K562 (cell line): ENCODE results near the gene GRAMD1B. TPM values are rescaled to one million over a fixed set of nuclear protein-coding genes. Genes with fewer than 3 reads are reported as not detected.

Experiments
- ATAC-seq: fragments of 200-7000 bp; cut with Tn5 transposase; 3 replicates; pipeline ENCODE4 v1.9.1; 2020; ENCODE audit warnings: moderate library complexity
- BruUV-seq: library from RNA; stranded (reverse); fragments of 400-500 nt; replicated peaks from 2 replicates; lab custom pipeline; 2021; lab: Mats Ljungman, UMichigan
- CTCF ChIA-PET: fragments of 300-600 bp; formaldehyde crosslinking; extraction: SDS; loops from one replicate; lab custom pipeline; 2021; ENCODE audit warnings: low intra/inter-chr PET ratio; lab: Yijun Ruan, JAX
- POLR2A ChIA-PET: fragments of 300-600, 350-650 bp; sonication (Branson Sonifier 250); formaldehyde crosslinking; extraction: SDS; loops from one replicate; lab custom pipeline; 2021; ENCODE audit warnings: antibody characterized with exemption, inconsistent platforms; lab: Yijun Ruan, JAX
- DNase-seq, 4 experiments: peaks; one replicate each; pipeline versions ENCODE4 v3.0.0 to v3.0.0-alpha.2; 2011 to 2018; ENCODE audit warnings: low spot score in 3 of 4, mixed read lengths in 3 of 4; ENCODE audit errors: extremely low read depth in 1 of 4
- FAIRE-seq: peaks from 2 replicates; lab custom pipeline; 2011; peaks lifted over from hg19 to GRCh38; lab: Jason Lieb, UNC
- H2AFZ ChIP-seq: 2 replicates; pipeline ENCODE4 v1.6.0; 2011; ENCODE audit warnings: low read depth, low read length, control low read depth, inconsistent platforms
- H3K27ac ChIP-seq: fragments of 200-600 bp; 3 replicates; pipeline ENCODE4 v1.8.0; 2011; ENCODE audit warnings: low read depth, mild to moderate bottlenecking, control low read depth, inconsistent platforms, low read length, moderate library complexity, mixed read lengths; ENCODE audit errors: extremely low read depth
- H3K27me3 ChIP-seq, 2 experiments: fragments of 300-600 bp in 1 of 2; 2 replicates in 1 of 2; 3 replicates in 1 of 2; pipeline versions ENCODE4 v1.6.0 to v1.8.0; 2011; ENCODE audit warnings: inconsistent platforms in 2 of 2, low read length in 2 of 2, mild to moderate bottlenecking in 1 of 2, mixed read lengths in 1 of 2, moderate library complexity in 1 of 2; ENCODE audit not compliant: control insufficient read depth in 2 of 2, insufficient read depth in 2 of 2
- H3K36me3 ChIP-seq: fragments of 300-600 bp; 3 replicates; pipeline ENCODE4 v1.8.0; 2011; ENCODE audit warnings: mild to moderate bottlenecking, low read length, inconsistent platforms; ENCODE audit not compliant: control insufficient read depth, insufficient read depth
- H3K4me1 ChIP-seq, 2 experiments: fragments of 200-600 bp in 1 of 2; replicated peaks in 1 of 2; 2 replicates in 1 of 2; 3 replicates in 1 of 2; pipeline versions ENCODE4 v1.5.1 to v1.8.0; 2011; ENCODE audit warnings: inconsistent platforms in 2 of 2, low read length in 2 of 2, mild to moderate bottlenecking in 1 of 2, mixed read lengths in 1 of 2, moderate library complexity in 1 of 2; ENCODE audit not compliant: control insufficient read depth in 2 of 2, insufficient read depth in 2 of 2
- H3K4me2 ChIP-seq: 2 replicates; pipeline ENCODE4 v1.6.1; 2011; ENCODE audit warnings: low read length, control low read depth, inconsistent platforms, mixed read lengths; ENCODE audit not compliant: insufficient read depth
- H3K4me3 ChIP-seq: fragments of 200-600 bp; sonication (generic), shearing (Covaris generic); 2 replicates; pipeline ENCODE4 v1.5.1; 2016; ENCODE audit warnings: control low read depth, inconsistent platforms
- H3K79me2 ChIP-seq: fragments of 200-600 bp; 3 replicates; pipeline ENCODE4 v1.8.0; 2011; ENCODE audit warnings: low read length, inconsistent platforms; ENCODE audit not compliant: control insufficient read depth, insufficient read depth
- H3K9ac ChIP-seq, 2 experiments: 2 replicates each; pipeline versions ENCODE4 v1.6.0 to v1.6.1; 2011; ENCODE audit warnings: low read depth in 2 of 2, low read length in 2 of 2, control low read depth in 1 of 2, inconsistent platforms in 1 of 2, mild to moderate bottlenecking in 1 of 2, mixed read lengths in 1 of 2; ENCODE audit not compliant: insufficient read depth in 1 of 2
- H3K9me1 ChIP-seq: one replicate; pipeline ENCODE4 v1.6.0; 2011; ENCODE audit warnings: inconsistent platforms, mild to moderate bottlenecking, low read length, moderate library complexity; ENCODE audit not compliant: control insufficient read depth, insufficient read depth
- H3K9me3 ChIP-seq: replicated peaks from 2 replicates; pipeline ENCODE4 v1.5.1; 2011; ENCODE audit warnings: low read depth, low read length, inconsistent platforms; ENCODE audit not compliant: control insufficient read depth, insufficient read depth
- H4K20me1 ChIP-seq: replicated peaks from 2 replicates; pipeline ENCODE4 v1.6.1; 2011; ENCODE audit warnings: low read length, inconsistent platforms, mixed read lengths; ENCODE audit not compliant: control insufficient read depth, insufficient read depth
- CAMTA2 ChIP-seq: fragments of 250-450 bp; sonication (Bioruptor Pico); conservative IDR thresholded peaks from 2 replicates; pipeline ENCODE4 v1.5.1; 2022
- CHAMP1 ChIP-seq: fragments of 450-650 bp; IDR thresholded peaks from 2 replicates; pipeline ENCODE4 v1.6.1; 2016; ENCODE audit warnings: mild to moderate bottlenecking
- DDX20 ChIP-seq: fragments of 450-650 bp; IDR thresholded peaks from 2 replicates; pipeline ENCODE4 v1.6.1; 2016; ENCODE audit warnings: missing genetic modification characterization, low read depth, mild to moderate bottlenecking, missing compliant biosample characterization, moderate library complexity
- DNMT1 ChIP-seq: fragments of 450-650 bp; IDR thresholded peaks from 2 replicates; pipeline ENCODE4 v1.6.1; 2016; ENCODE audit warnings: antibody characterized with exemption, mild to moderate bottlenecking
- E4F1 ChIP-seq: fragments of 250-450 bp; sonication (Bioruptor Pico); IDR thresholded peaks from 2 replicates; pipeline ENCODE4 v1.5.0; 2021; ENCODE audit warnings: mild to moderate bottlenecking, borderline replicate concordance
- EWSR1 ChIP-seq: fragments of 450-650 bp; IDR thresholded peaks from 2 replicates; pipeline ENCODE4 v1.6.1; 2018; ENCODE audit warnings: borderline replicate concordance, mild to moderate bottlenecking, low read depth, moderate library complexity; ENCODE audit not compliant: partially characterized antibody
- FOXM1 ChIP-seq, 2 experiments: fragments of 450-650 bp in 1 of 2; sonication (generic) in 1 of 2; formaldehyde crosslinking in 1 of 2; IDR thresholded peaks; 2 replicates each; pipeline versions ENCODE4 v1.6.1 to v1.9.0; 2017 to 2022; ENCODE audit warnings: low read depth in 2 of 2, mild to moderate bottlenecking in 2 of 2, missing genetic modification reagents in 1 of 2, moderate library complexity in 1 of 2
- HOXB6 ChIP-seq: fragments of 250-450 bp; sonication (Bioruptor Pico); IDR thresholded peaks from 2 replicates; pipeline ENCODE4 v1.5.1; 2022; ENCODE audit warnings: mild to moderate bottlenecking, borderline replicate concordance
- IFI16 ChIP-seq: fragments of 250-450 bp; sonication (Bioruptor Pico); IDR thresholded peaks from 2 replicates; pipeline ENCODE4 v2.1.2; 2022; ENCODE audit warnings: mild to moderate bottlenecking, inconsistent platforms
- JUNB ChIP-seq: fragments of 450-650 bp; formaldehyde crosslinking; conservative IDR thresholded peaks from 2 replicates; pipeline ENCODE4 v1.4.0; 2020; ENCODE audit warnings: mild to moderate bottlenecking
- MEIS2 ChIP-seq: fragments of 450-650 bp; IDR thresholded peaks from 2 replicates; pipeline ENCODE4 v1.6.1; 2014; ENCODE audit warnings: mild to moderate bottlenecking; ENCODE audit not compliant: partially characterized antibody
- MITF ChIP-seq: IDR thresholded peaks from 2 replicates; pipeline ENCODE4 v1.6.1; 2014; ENCODE audit warnings: antibody characterized with exemption
- NCOA2 ChIP-seq, 2 experiments: fragments of 450-650 bp; IDR thresholded peaks; 2 replicates each; pipeline ENCODE4 v1.6.1; 2018; ENCODE audit warnings: mild to moderate bottlenecking in 2 of 2, moderate library complexity in 1 of 2; ENCODE audit not compliant: partially characterized antibody in 2 of 2
- POLR2A ChIP-seq: fragments of 450-650 bp; conservative IDR thresholded peaks from 2 replicates; pipeline ENCODE4 v1.6.1; 2016
- PTTG1 ChIP-seq: fragments of 450-650 bp; IDR thresholded peaks from 2 replicates; pipeline ENCODE4 v1.6.1; 2016; ENCODE audit warnings: low read depth, mild to moderate bottlenecking, missing genetic modification characterization, missing compliant biosample characterization
- ZBTB1 ChIP-seq: sonication (generic); formaldehyde crosslinking; IDR thresholded peaks from 2 replicates; pipeline ENCODE4 v1.8.1; 2023; ENCODE audit warnings: missing genetic modification reagents, low read depth, mild to moderate bottlenecking, borderline replicate concordance
- ZNF311 ChIP-seq: fragments of 250-450 bp; sonication (Bioruptor Pico); IDR thresholded peaks from 2 replicates; pipeline ENCODE4 v1.4.0; 2020; ENCODE audit warnings: mild to moderate bottlenecking, moderate library complexity
- ZNF75A ChIP-seq: fragments of 450-650 bp; formaldehyde crosslinking; IDR thresholded peaks from 2 replicates; pipeline ENCODE4 v1.4.0; 2020; ENCODE audit warnings: mild to moderate bottlenecking
- WGBS: fragments of 100-300 bp; shearing (Covaris generic); methylation state at CpG from one replicate; pipeline ENCODE4 v1.1.6; 2016; ENCODE audit warnings: low coverage, mixed read lengths; ENCODE audit not compliant: insufficient coverage; ENCODE audit errors: missing lambda C conversion rate; 5-methylcytosine and 5-hydroxymethylcytosine counted together
- in situ Hi-C: fragments of 300-500 bp; cut with MboI; formaldehyde crosslinking; loops from 4 replicates; pipeline ENCODE4 v1.15.0; 2018; ENCODE audit warnings: inconsistent platforms, mixed read lengths
- intact Hi-C: fragments of 100-400 bp; cut with micrococcal nuclease; formaldehyde crosslinking; loops from 2 replicates; pipeline ENCODE4 v1.14.2; 2022
- polyA plus RNA-seq, 8 experiments: library from polyadenylated mRNA; depleted of rRNA in 4 of 8; stranded (reverse) in 5 of 8; unstranded in 3 of 8; fragments of >200 nt; fragmentation: Nextera tagmentation in 2 of 8; fragmentation: Illumina TruSeq in 1 of 8; extraction: Ambion mirVana in 2 of 8; extraction: Trizol in 1 of 8; gene quantifications; 2 replicates each; pipeline versions ENCODE4 v1.2.1 to v1.2.3, GENCODE V29; 2011 to 2014; ENCODE audit warnings: inconsistent platforms in 1 of 8, missing spikeins in 1 of 8
- total RNA-seq, 7 experiments: library from RNA; depleted of rRNA in 6 of 7; stranded (reverse); fragments of >200 nt in 6 of 7; fragmentation: Illumina TruSeq in 2 of 7; extraction: Trizol in 2 of 7; gene quantifications; 2 replicates each; pipeline versions ENCODE4 v1.2.1 to v1.2.3, GENCODE V29; 2011 to 2021; ENCODE audit warnings: low replicate concordance in 1 of 7

The GRAMD1B gene
- total and polyA plus RNA-seq, 9 of the 15 experiments (the other 6 are each of a cell fraction or from before 2014, with no cell fraction given) = 0.31 TPM; not detected in 8

GRCh38 chr11:123404676-123405075, 25.4 kb upstream of the GRAMD1B start:
- no peak overlapping the region for H3K4me3 ChIP-seq
- TF ChIP-seq CAMTA2 (CRISPR knock-in tag) (no peak), EWSR1 (no peak), ZBTB1 (no peak), MEIS2 (no peak), ZNF311 (CRISPR knock-in tag) (no peak), HOXB6 (CRISPR knock-in tag) (no peak), E4F1 (CRISPR knock-in tag) (no peak), POLR2A (no peak), CHAMP1 (no peak), MITF (no peak), DNMT1 (no peak), NCOA2 (IDR thresholded peaks at IDR 0.05; ENCODE audit: partially characterized antibody in 2 of 2) (no peak), DDX20 (no peak), PTTG1 (tag) (no peak), IFI16 (no peak), ZNF75A (no peak), FOXM1 (IDR thresholded peaks at IDR 0.05; ENCODE audit: low read depth) (no peak), FOXM1 (CRISPR knock-in tag; IDR thresholded peaks at IDR 0.05; ENCODE audit: low read depth) (no peak), JUNB (CRISPR knock-in tag) (no peak)

More at GRCh38 chr11:123404676-123405075, 25.4 kb upstream of the GRAMD1B start:
- no peak overlapping the region for H3K9ac ChIP-seq
- in situ Hi-C loops (no loop called here), intact Hi-C loops (no loop called here)
- ATAC-seq = no peak
- no peaks in the 10 kb centered on the region for H3K4me1 ChIP-seq
- H3K79me2 ChIP-seq = no peaks in the 10 kb centered on the region
- CTCF ChIA-PET = no interaction called here
- no peaks in the 10 kb centered on the region for H3K9me3 ChIP-seq
- H3K36me3 ChIP-seq = no peaks in the 10 kb centered on the region
- H3K27ac ChIP-seq = no peak overlapping the region
- no peaks in the 10 kb centered on the region for H4K20me1 ChIP-seq
- no peak for FAIRE-seq
- BruUV-seq = no TSS peak
- no peak overlapping the region for H2AFZ ChIP-seq
- H3K4me2 ChIP-seq = no peak overlapping the region
- no peak for DNase-seq
- H3K9me1 ChIP-seq = no peaks in the 10 kb centered on the region
- POLR2A ChIA-PET = no interaction called here
- peaks cover 0 to 11% of the 10 kb centered on the region in 2 experiments; a peak in 2 of 5 replicates for H3K27me3 ChIP-seq
- WGBS = 0% methylated on average over 7 of the region's 7 CpGs
